ENCODE measurements around the gene TRUB1.

- TF ChIP-seq GATA3 (IDR thresholded peaks at IDR 0.05; ENCODE audit: low read depth, low read length) (no peak), GATA2 (IDR thresholded peaks at IDR 0.05; ENCODE audit: low read depth, low read length) (no peak)
Observed at GRCh38 chr10:114957673-114958072, 19.7 kb downstream of the TRUB1 start.

Measured in SH-SY5Y (cell line).